ENCODE results near the gene BDKRB2. TPM values are rescaled to one million over a fixed set of nuclear protein-coding genes. Genes with fewer than 3 reads are reported as not detected.

Gene BDKRB2
- total and polyA plus RNA-seq, 2 donors (not counting 1 experiment from before 2014, with no cell fraction given) = not detected

DNA sequence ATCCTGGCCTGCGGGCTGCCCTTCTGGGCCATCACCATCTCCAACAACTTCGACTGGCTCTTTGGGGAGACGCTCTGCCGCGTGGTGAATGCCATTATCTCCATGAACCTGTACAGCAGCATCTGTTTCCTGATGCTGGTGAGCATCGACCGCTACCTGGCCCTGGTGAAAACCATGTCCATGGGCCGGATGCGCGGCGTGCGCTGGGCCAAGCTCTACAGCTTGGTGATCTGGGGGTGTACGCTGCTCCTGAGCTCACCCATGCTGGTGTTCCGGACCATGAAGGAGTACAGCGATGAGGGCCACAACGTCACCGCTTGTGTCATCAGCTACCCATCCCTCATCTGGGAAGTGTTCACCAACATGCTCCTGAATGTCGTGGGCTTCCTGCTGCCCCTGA, 36.0 kb downstream of the BDKRB2 start:
- ChIA-PET CTCF (no interaction called here), POLR2A (no interaction called here)
- H3K27ac Mint-ChIP-seq = no peak overlapping the region
- intact Hi-C loops (cut with micrococcal nuclease) = no loop called here
- H3K4me2 ChIP-seq (replicated peaks; ENCODE audit: low read depth, low read length, poor library complexity, severe bottlenecking) = no peak overlapping the region
- no peak overlapping the region for H3K27ac ChIP-seq (ENCODE audit: low read length in 2 of 2)
- no peaks in the 10 kb centered on the region for H4K20me1 ChIP-seq (ENCODE audit: control insufficient read depth, insufficient read depth, low read length, poor library complexity, severe bottlenecking)
- no peak for DNase-seq
- no peak overlapping the region for H3K4me3 ChIP-seq (ENCODE audit: control extremely low read depth in 1 of 5, extremely low read depth in 1 of 5, insufficient read depth in 1 of 5, low read depth in 2 of 5, low read length in 4 of 5)
- 93% methylated on average over 18 of the region's 18 CpGs for WGBS (ENCODE audit: insufficient coverage)
- H3K9ac ChIP-seq (ENCODE audit: low read length) = no peak overlapping the region
- no peaks in the 10 kb centered on the region for H3K79me2 ChIP-seq (ENCODE audit: control insufficient read depth, insufficient read depth, low read length)
- peaks cover 0 to 14% (median 0%) of the 10 kb centered on the region in 3 donors for H3K9me3 ChIP-seq (ENCODE audit: control extremely low read depth in 1 of 3, control insufficient read depth in 2 of 3, insufficient read depth in 1 of 3, low read length in 2 of 3)
- no peaks in the 10 kb centered on the region for H3K4me1 ChIP-seq (ENCODE audit: control insufficient read depth in 2 of 2, insufficient read depth in 2 of 2, low read length in 2 of 2)
- no peak overlapping the region for H3K4me3 Mint-ChIP-seq
- H3K27me3 ChIP-seq (replicated peaks in 1 of 4; ENCODE audit: control extremely low read depth in 1 of 4, control insufficient read depth in 3 of 4, insufficient read depth in 4 of 4, low read length in 3 of 4) = no peaks in the 10 kb centered on the region
- H3K36me3 ChIP-seq (replicated peaks in 1 of 2; ENCODE audit: control extremely low read depth in 1 of 2, control insufficient read depth in 1 of 2, extremely low read depth in 1 of 2, insufficient read depth in 2 of 2, low read length in 1 of 2) = no peaks in the 10 kb centered on the region
- no peak for ATAC-seq (ENCODE audit: low read depth)
- no peak overlapping the region for H2AFZ ChIP-seq (ENCODE audit: insufficient read depth, low read depth, low read length, poor library complexity, severe bottlenecking)
- peaks cover 3% of the 10 kb centered on the region for H3K27me3 Mint-ChIP-seq
- no peaks in the 10 kb centered on the region for H3K9me3 Mint-ChIP-seq (ENCODE audit: insufficient read depth)
- H3K4me1 Mint-ChIP-seq = no peaks in the 10 kb centered on the region
- TF ChIP-seq, protein P1, sequence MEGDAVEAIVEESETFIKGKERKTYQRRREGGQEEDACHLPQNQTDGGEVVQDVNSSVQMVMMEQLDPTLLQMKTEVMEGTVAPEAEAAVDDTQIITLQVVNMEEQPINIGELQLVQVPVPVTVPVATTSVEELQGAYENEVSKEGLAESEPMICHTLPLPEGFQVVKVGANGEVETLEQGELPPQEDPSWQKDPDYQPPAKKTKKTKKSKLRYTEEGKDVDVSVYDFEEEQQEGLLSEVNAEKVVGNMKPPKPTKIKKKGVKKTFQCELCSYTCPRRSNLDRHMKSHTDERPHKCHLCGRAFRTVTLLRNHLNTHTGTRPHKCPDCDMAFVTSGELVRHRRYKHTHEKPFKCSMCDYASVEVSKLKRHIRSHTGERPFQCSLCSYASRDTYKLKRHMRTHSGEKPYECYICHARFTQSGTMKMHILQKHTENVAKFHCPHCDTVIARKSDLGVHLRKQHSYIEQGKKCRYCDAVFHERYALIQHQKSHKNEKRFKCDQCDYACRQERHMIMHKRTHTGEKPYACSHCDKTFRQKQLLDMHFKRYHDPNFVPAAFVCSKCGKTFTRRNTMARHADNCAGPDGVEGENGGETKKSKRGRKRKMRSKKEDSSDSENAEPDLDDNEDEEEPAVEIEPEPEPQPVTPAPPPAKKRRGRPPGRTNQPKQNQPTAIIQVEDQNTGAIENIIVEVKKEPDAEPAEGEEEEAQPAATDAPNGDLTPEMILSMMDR (IDR thresholded peaks at IDR 0.05) = no peak
- TF ChIP-seq EZH2 (IDR thresholded peaks at IDR 0.05; ENCODE audit: borderline replicate concordance, insufficient read depth, low read depth, low read length, poor library complexity, severe bottlenecking) = no peak

DNA sequence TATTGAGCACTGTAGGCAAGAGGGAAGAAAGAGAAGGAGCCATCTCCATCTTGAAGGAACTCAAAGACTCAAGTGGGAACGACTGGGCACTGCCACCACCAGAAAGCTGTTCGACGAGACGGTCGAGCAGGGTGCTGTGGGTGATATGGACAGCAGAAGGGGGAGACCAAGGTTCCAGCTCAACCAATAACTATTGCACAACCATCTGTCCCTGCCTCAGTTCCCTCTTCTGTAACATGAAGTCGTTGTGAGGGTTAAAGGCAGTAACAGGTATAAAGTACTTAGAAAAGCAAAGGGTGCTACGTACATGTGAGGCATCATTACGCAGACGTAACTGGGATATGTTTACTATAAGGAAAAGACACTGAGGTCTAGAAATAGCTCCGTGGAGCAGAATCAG, 37.5 kb downstream of the BDKRB2 start:
- Histone ChIP-seq H3K9me3 (ENCODE audit: control extremely low read depth in 1 of 3, control insufficient read depth in 2 of 3, insufficient read depth in 1 of 3, low read length in 2 of 3) (peaks cover 0 to 17% (median 0%) of the 10 kb centered on the region in 3 donors), H3K4me2 (replicated peaks; ENCODE audit: low read depth, low read length, poor library complexity, severe bottlenecking) (no peak overlapping the region), H3K36me3 (replicated peaks in 1 of 2; ENCODE audit: control extremely low read depth in 1 of 2, control insufficient read depth in 1 of 2, extremely low read depth in 1 of 2, insufficient read depth in 2 of 2, low read length in 1 of 2) (no peaks in the 10 kb centered on the region), H4K20me1 (ENCODE audit: control insufficient read depth, insufficient read depth, low read length, poor library complexity, severe bottlenecking) (no peaks in the 10 kb centered on the region), H3K4me3 (ENCODE audit: control extremely low read depth in 1 of 5, extremely low read depth in 1 of 5, insufficient read depth in 1 of 5, low read depth in 2 of 5, low read length in 4 of 5) (no peak overlapping the region), H3K27me3 (replicated peaks in 1 of 4; ENCODE audit: control extremely low read depth in 1 of 4, control insufficient read depth in 3 of 4, insufficient read depth in 4 of 4, low read length in 3 of 4) (peaks cover 0 to 3% (median 0%) of the 10 kb centered on the region in 4 experiments), H3K79me2 (ENCODE audit: control insufficient read depth, insufficient read depth, low read length) (no peaks in the 10 kb centered on the region), H3K4me1 (ENCODE audit: control insufficient read depth in 2 of 2, insufficient read depth in 2 of 2, low read length in 2 of 2) (no peaks in the 10 kb centered on the region), H3K9ac (ENCODE audit: low read length) (no peak overlapping the region), H2AFZ (ENCODE audit: insufficient read depth, low read depth, low read length, poor library complexity, severe bottlenecking) (no peak overlapping the region), H3K27ac (ENCODE audit: low read length in 2 of 2) (no peak overlapping the region)
- Mint-ChIP-seq H3K27ac (no peak overlapping the region), H3K4me3 (no peak overlapping the region), H3K27me3 (peaks cover 11% of the 10 kb centered on the region), H3K9me3 (ENCODE audit: insufficient read depth) (peaks cover 2% of the 10 kb centered on the region), H3K4me1 (no peaks in the 10 kb centered on the region)
- DNase-seq (no peak), ATAC-seq (ENCODE audit: low read depth) (no peak)
- ChIA-PET CTCF (no interaction called here), POLR2A (no interaction called here)
- TF ChIP-seq, protein P1 (IDR thresholded peaks at IDR 0.05) = no peak
- TF ChIP-seq EZH2 (IDR thresholded peaks at IDR 0.05; ENCODE audit: borderline replicate concordance, insufficient read depth, low read depth, low read length, poor library complexity, severe bottlenecking) = no peak
- intact Hi-C loops (cut with micrococcal nuclease) = no loop called here
- WGBS (ENCODE audit: insufficient coverage) = 95% methylated on average over 4 of the region's 10 CpGs

Measured in B cell (primary cell).